ENCODE data around the gene GALNT2.

- TF ChIP-seq CTCF (IDR thresholded peaks at IDR 0.05) (no peak), REST (IDR thresholded peaks at IDR 0.05; ENCODE audit: insufficient read depth in 1 of 2, low read depth in 2 of 2, low read length in 1 of 2) (no peak), POLR2AphosphoS5 (IDR thresholded peaks at IDR 0.05; ENCODE audit: low read depth, low read length) (no peak), TCF7L2 (IDR thresholded peaks at IDR 0.05; ENCODE audit: low read depth, low read length) (no peak), SIN3A (IDR thresholded peaks at IDR 0.05; ENCODE audit: borderline replicate concordance, insufficient read depth, low read depth, low read length) (no peak)
Measured at GRCh38 chr1:230286890-230287269, 219.8 kb downstream of the GALNT2 start.
